K562 (cell line): ENCODE results near the gene FBLIM1. TPM values are rescaled to one million over a fixed set of nuclear protein-coding genes. Genes with fewer than 3 reads are reported as not detected.

Experiments
- ATAC-seq: fragments of 200-7000 bp; cut with Tn5 transposase; 3 replicates; pipeline ENCODE4 v1.9.1; 2020; ENCODE audit warnings: moderate library complexity
- BruUV-seq: library from RNA; stranded (reverse); fragments of 400-500 nt; replicated peaks from 2 replicates; lab custom pipeline; 2021; lab: Mats Ljungman, UMichigan
- CTCF ChIA-PET: fragments of 300-600 bp; formaldehyde crosslinking; extraction: SDS; loops from one replicate; lab custom pipeline; 2021; ENCODE audit warnings: low intra/inter-chr PET ratio; lab: Yijun Ruan, JAX
- POLR2A ChIA-PET: fragments of 300-600, 350-650 bp; sonication (Branson Sonifier 250); formaldehyde crosslinking; extraction: SDS; loops from one replicate; lab custom pipeline; 2021; ENCODE audit warnings: antibody characterized with exemption, inconsistent platforms; lab: Yijun Ruan, JAX
- DNase-seq, 4 experiments: peaks; one replicate each; pipeline versions ENCODE4 v3.0.0 to v3.0.0-alpha.2; 2011 to 2018; ENCODE audit warnings: low spot score in 3 of 4, mixed read lengths in 3 of 4; ENCODE audit errors: extremely low read depth in 1 of 4
- FAIRE-seq: peaks from 2 replicates; lab custom pipeline; 2011; peaks lifted over from hg19 to GRCh38; lab: Jason Lieb, UNC
- H2AFZ ChIP-seq: 2 replicates; pipeline ENCODE4 v1.6.0; 2011; ENCODE audit warnings: low read depth, low read length, control low read depth, inconsistent platforms
- H3K27ac ChIP-seq: fragments of 200-600 bp; 3 replicates; pipeline ENCODE4 v1.8.0; 2011; ENCODE audit warnings: low read depth, mild to moderate bottlenecking, control low read depth, inconsistent platforms, low read length, moderate library complexity, mixed read lengths; ENCODE audit errors: extremely low read depth
- H3K27me3 ChIP-seq, 2 experiments: fragments of 300-600 bp in 1 of 2; 2 replicates in 1 of 2; 3 replicates in 1 of 2; pipeline versions ENCODE4 v1.6.0 to v1.8.0; 2011; ENCODE audit warnings: inconsistent platforms in 2 of 2, low read length in 2 of 2, mild to moderate bottlenecking in 1 of 2, mixed read lengths in 1 of 2, moderate library complexity in 1 of 2; ENCODE audit not compliant: control insufficient read depth in 2 of 2, insufficient read depth in 2 of 2
- H3K36me3 ChIP-seq: fragments of 300-600 bp; 3 replicates; pipeline ENCODE4 v1.8.0; 2011; ENCODE audit warnings: mild to moderate bottlenecking, low read length, inconsistent platforms; ENCODE audit not compliant: control insufficient read depth, insufficient read depth
- H3K4me1 ChIP-seq, 2 experiments: fragments of 200-600 bp in 1 of 2; replicated peaks in 1 of 2; 2 replicates in 1 of 2; 3 replicates in 1 of 2; pipeline versions ENCODE4 v1.5.1 to v1.8.0; 2011; ENCODE audit warnings: inconsistent platforms in 2 of 2, low read length in 2 of 2, mild to moderate bottlenecking in 1 of 2, mixed read lengths in 1 of 2, moderate library complexity in 1 of 2; ENCODE audit not compliant: control insufficient read depth in 2 of 2, insufficient read depth in 2 of 2
- H3K4me2 ChIP-seq: 2 replicates; pipeline ENCODE4 v1.6.1; 2011; ENCODE audit warnings: low read length, control low read depth, inconsistent platforms, mixed read lengths; ENCODE audit not compliant: insufficient read depth
- H3K4me3 ChIP-seq: fragments of 200-600 bp; sonication (generic), shearing (Covaris generic); 2 replicates; pipeline ENCODE4 v1.5.1; 2016; ENCODE audit warnings: control low read depth, inconsistent platforms
- H3K79me2 ChIP-seq: fragments of 200-600 bp; 3 replicates; pipeline ENCODE4 v1.8.0; 2011; ENCODE audit warnings: low read length, inconsistent platforms; ENCODE audit not compliant: control insufficient read depth, insufficient read depth
- H3K9ac ChIP-seq, 2 experiments: 2 replicates each; pipeline versions ENCODE4 v1.6.0 to v1.6.1; 2011; ENCODE audit warnings: low read depth in 2 of 2, low read length in 2 of 2, control low read depth in 1 of 2, inconsistent platforms in 1 of 2, mild to moderate bottlenecking in 1 of 2, mixed read lengths in 1 of 2; ENCODE audit not compliant: insufficient read depth in 1 of 2
- H3K9me1 ChIP-seq: one replicate; pipeline ENCODE4 v1.6.0; 2011; ENCODE audit warnings: inconsistent platforms, mild to moderate bottlenecking, low read length, moderate library complexity; ENCODE audit not compliant: control insufficient read depth, insufficient read depth
- H3K9me3 ChIP-seq: replicated peaks from 2 replicates; pipeline ENCODE4 v1.5.1; 2011; ENCODE audit warnings: low read depth, low read length, inconsistent platforms; ENCODE audit not compliant: control insufficient read depth, insufficient read depth
- H4K20me1 ChIP-seq: replicated peaks from 2 replicates; pipeline ENCODE4 v1.6.1; 2011; ENCODE audit warnings: low read length, inconsistent platforms, mixed read lengths; ENCODE audit not compliant: control insufficient read depth, insufficient read depth
- BCL6 ChIP-seq: fragments of 250-450 bp; sonication (Bioruptor Pico); IDR thresholded peaks from 2 replicates; pipeline ENCODE4 v1.4.0; 2020
- FOXJ3 ChIP-seq: sonication (generic); formaldehyde crosslinking; IDR thresholded peaks from 2 replicates; pipeline ENCODE4 v1.4.0; 2020; ENCODE audit warnings: mild to moderate bottlenecking, missing genetic modification reagents
- HDAC3 ChIP-seq: fragments of 450-650 bp; IDR thresholded peaks from 2 replicates; pipeline ENCODE4 v1.6.1; 2018; ENCODE audit warnings: borderline replicate concordance, mild to moderate bottlenecking, moderate library complexity; ENCODE audit not compliant: partially characterized antibody
- KAT8 ChIP-seq: fragments of 450-650 bp; IDR thresholded peaks from 2 replicates; pipeline ENCODE4 v1.6.1; 2016; ENCODE audit warnings: low read depth, mild to moderate bottlenecking
- STAG1 ChIP-seq: sonication (generic); formaldehyde crosslinking; IDR thresholded peaks from 2 replicates; pipeline ENCODE4 v1.5.0; 2020; ENCODE audit warnings: missing genetic modification reagents, borderline replicate concordance
- ZNF121 ChIP-seq: sonication (generic); formaldehyde crosslinking; conservative IDR thresholded peaks from 2 replicates; pipeline ENCODE4 v1.8.0; 2022; ENCODE audit warnings: missing genetic modification reagents
- ZNF140 ChIP-seq: fragments of 250-450 bp; sonication (Bioruptor Pico); IDR thresholded peaks from 2 replicates; pipeline ENCODE4 v1.8.0; 2021; ENCODE audit warnings: moderate library complexity, mild to moderate bottlenecking, inconsistent platforms
- ZNF384 ChIP-seq: IDR thresholded peaks from 2 replicates; pipeline ENCODE4 v1.6.1; 2012; ENCODE audit warnings: low read depth, low read length, improper control_type of control experiment
- WGBS: fragments of 100-300 bp; shearing (Covaris generic); methylation state at CpG from one replicate; pipeline ENCODE4 v1.1.6; 2016; ENCODE audit warnings: low coverage, mixed read lengths; ENCODE audit not compliant: insufficient coverage; ENCODE audit errors: missing lambda C conversion rate; 5-methylcytosine and 5-hydroxymethylcytosine counted together
- in situ Hi-C: fragments of 300-500 bp; cut with MboI; formaldehyde crosslinking; loops from 4 replicates; pipeline ENCODE4 v1.15.0; 2018; ENCODE audit warnings: inconsistent platforms, mixed read lengths
- intact Hi-C: fragments of 100-400 bp; cut with micrococcal nuclease; formaldehyde crosslinking; loops from 2 replicates; pipeline ENCODE4 v1.14.2; 2022
- polyA plus RNA-seq, 8 experiments: library from polyadenylated mRNA; depleted of rRNA in 4 of 8; stranded (reverse) in 5 of 8; unstranded in 3 of 8; fragments of >200 nt; fragmentation: Nextera tagmentation in 2 of 8; fragmentation: Illumina TruSeq in 1 of 8; extraction: Ambion mirVana in 2 of 8; extraction: Trizol in 1 of 8; gene quantifications; 2 replicates each; pipeline versions ENCODE4 v1.2.1 to v1.2.3, GENCODE V29; 2011 to 2014; ENCODE audit warnings: inconsistent platforms in 1 of 8, missing spikeins in 1 of 8
- total RNA-seq, 7 experiments: library from RNA; depleted of rRNA in 6 of 7; stranded (reverse); fragments of >200 nt in 6 of 7; fragmentation: Illumina TruSeq in 2 of 7; extraction: Trizol in 2 of 7; gene quantifications; 2 replicates each; pipeline versions ENCODE4 v1.2.1 to v1.2.3, GENCODE V29; 2011 to 2021; ENCODE audit warnings: low replicate concordance in 1 of 7
- TF ChIP-seq, protein P1 (sequence below), 2 experiments: fragments of 450-650 bp in 1 of 2; IDR thresholded peaks; 2 replicates each; pipeline ENCODE4 v1.6.1; 2011 to 2017; ENCODE audit warnings: low read depth in 2 of 2, antibody characterized with exemption in 1 of 2, borderline replicate concordance in 1 of 2, low read length in 1 of 2, mild to moderate bottlenecking in 1 of 2, mixed read lengths in 1 of 2; ENCODE audit not compliant: control insufficient read depth in 1 of 2

The FBLIM1 gene
- total and polyA plus RNA-seq, 9 of the 15 experiments (the other 6 are each of a cell fraction or from before 2014, with no cell fraction given), result 0.14 to 0.24 TPM; not detected in 7

DNA sequence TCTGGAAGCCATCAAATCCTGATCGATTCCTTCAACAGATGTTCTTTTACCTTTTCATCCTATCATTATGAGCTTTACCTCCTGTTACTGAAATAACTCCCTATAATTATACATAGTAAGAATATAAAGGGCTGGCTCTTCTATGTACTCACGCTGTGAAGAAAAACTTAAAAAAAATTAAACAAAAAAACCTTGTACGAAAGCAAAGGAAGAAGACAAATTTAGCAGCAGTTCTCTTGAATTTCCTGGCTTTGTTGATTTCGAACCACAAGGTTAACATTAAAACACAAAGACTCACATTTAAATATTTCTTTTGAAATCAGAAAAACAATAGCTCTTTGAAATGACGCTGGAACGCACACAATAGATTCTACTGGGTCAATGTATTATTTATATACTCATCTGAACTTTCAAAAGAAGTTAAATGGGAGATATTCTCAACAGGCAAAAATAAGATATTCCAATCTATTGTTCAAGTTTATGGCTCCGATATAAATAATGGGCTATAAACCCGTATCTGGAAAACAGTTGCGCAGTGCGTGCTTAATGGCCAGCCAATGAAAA is 75.3 kb downstream of the FBLIM1 start (continued):
- no peak for TF ChIP-seq ZNF140 (CRISPR knock-in tag)
- no peak for TF ChIP-seq BCL6 (CRISPR knock-in tag)
- no peak for TF ChIP-seq ZNF121 (CRISPR knock-in tag)
- TF ChIP-seq FOXJ3, result no peak
- peak; percentile 47 for TF ChIP-seq HDAC3

DNA sequence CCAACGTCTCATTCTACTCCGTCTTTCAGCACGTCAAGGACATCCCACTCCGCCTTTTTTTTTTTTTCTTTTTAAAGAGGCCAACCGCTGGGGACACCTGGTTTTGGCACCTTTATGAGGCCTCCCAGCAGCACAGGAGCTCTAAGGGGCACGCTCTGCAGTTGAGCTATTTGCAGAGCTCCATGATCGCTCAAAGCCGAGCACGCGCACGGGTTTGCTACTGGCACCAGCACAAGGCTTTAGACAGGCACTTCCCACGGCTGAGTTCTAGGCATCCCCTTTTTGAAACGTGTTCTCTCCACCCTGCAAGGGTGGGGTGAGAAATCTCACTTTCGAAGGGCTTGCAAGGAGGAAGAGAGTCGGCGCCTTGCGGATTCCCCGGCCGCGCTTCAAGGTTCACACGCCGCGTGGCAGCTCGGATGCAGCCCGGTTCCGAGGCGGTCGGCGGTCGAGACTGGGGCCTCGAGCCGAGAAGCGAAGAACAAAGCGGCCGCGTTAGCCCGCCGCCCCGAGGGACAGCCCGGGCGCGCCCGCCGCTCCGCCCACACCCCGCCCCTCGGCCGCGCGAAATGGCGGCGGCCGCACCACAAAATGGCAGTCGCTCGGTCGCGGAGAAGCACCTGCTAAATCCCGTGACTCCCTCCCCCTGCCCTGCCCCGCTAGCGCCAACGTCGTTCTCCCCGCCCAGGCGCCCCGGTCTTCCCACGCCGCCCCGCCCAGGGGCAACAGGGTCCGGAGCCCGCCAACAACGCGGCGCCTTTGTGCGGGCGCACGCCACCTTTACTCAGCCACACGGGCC is 76.0 kb downstream of the FBLIM1 start:
- Histone ChIP-seq H3K9ac (peak overlapping the region; percentile 92 to 97), H3K36me3 (no peaks in the 10 kb centered on the region), H3K79me2 (peaks cover 55% of the 10 kb centered on the region), H3K4me1 (peaks cover 12 to 51% of the 10 kb centered on the region in 2 experiments), H3K27ac (peak overlapping the region; percentile 98), H3K9me3 (no peaks in the 10 kb centered on the region), H3K4me3 (peak overlapping the region; percentile 65), H3K27me3 (no peaks in the 10 kb centered on the region), H4K20me1 (no peaks in the 10 kb centered on the region), H2AFZ (peak overlapping the region; percentile 84), H3K4me2 (peak overlapping the region; percentile 97), H3K9me1 (no peaks in the 10 kb centered on the region)
- TSS peak; percentile 59 for BruUV-seq
- POLR2A ChIA-PET, result interaction anchor here (0.6 to 4.2 kb wide), 12 partner anchors 8 to 141 kb away, joined by 3 to 133 read pairs (median 6); partner anchors contain the start of genes SPEN and ZBTB17
- FAIRE-seq (peak; percentile 90), DNase-seq (peak; percentile 81 to 95 (median 87)), ATAC-seq (peak; percentile 79)
- intact Hi-C loops, result loop anchor here (1.0 to 10.0 kb wide), 4 partner anchors 15 to 310 kb away; partner anchors contain the start of genes CASP9 and DNAJC16
- under 1% methylated on average over 53 of the region's 77 CpGs for WGBS
- in situ Hi-C loops, result no loop called here
- CTCF ChIA-PET, result interaction anchor here (0.6 kb wide), 2 partner anchors 9 to 119 kb away, joined by 3 to 4 read pairs; no protein-coding TSS in a partner anchor
- TF ChIP-seq, protein P1, sequence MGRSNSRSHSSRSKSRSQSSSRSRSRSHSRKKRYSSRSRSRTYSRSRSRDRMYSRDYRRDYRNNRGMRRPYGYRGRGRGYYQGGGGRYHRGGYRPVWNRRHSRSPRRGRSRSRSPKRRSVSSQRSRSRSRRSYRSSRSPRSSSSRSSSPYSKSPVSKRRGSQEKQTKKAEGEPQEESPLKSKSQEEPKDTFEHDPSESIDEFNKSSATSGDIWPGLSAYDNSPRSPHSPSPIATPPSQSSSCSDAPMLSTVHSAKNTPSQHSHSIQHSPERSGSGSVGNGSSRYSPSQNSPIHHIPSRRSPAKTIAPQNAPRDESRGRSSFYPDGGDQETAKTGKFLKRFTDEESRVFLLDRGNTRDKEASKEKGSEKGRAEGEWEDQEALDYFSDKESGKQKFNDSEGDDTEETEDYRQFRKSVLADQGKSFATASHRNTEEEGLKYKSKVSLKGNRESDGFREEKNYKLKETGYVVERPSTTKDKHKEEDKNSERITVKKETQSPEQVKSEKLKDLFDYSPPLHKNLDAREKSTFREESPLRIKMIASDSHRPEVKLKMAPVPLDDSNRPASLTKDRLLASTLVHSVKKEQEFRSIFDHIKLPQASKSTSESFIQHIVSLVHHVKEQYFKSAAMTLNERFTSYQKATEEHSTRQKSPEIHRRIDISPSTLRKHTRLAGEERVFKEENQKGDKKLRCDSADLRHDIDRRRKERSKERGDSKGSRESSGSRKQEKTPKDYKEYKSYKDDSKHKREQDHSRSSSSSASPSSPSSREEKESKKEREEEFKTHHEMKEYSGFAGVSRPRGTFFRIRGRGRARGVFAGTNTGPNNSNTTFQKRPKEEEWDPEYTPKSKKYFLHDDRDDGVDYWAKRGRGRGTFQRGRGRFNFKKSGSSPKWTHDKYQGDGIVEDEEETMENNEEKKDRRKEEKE (IDR thresholded peaks at IDR 0.05; ENCODE audit: borderline replicate concordance in 1 of 2, control insufficient read depth in 1 of 2, low read depth in 2 of 2, low read length in 1 of 2), result peak in 1 of 2 experiments; percentile 60; a peak in 1 of 4 replicates
- TF ChIP-seq ZNF384 (peak; percentile 100), STAG1 (CRISPR knock-in tag) (peak; percentile 20; the same call in 1 of the 2 replicates), KAT8 (peak; percentile 97)
